OCI-LY1 (cell line): ENCODE results near the gene SEMG1.

Source experiments
- H2AFZ ChIP-seq: fragments of 200-600 bp; sonication (generic), shearing (Covaris generic); 2 replicates; pipeline ENCODE4 v1.6.0; 2014; ENCODE audit warnings: antibody characterized with exemption, mild to moderate bottlenecking, low read length
- H3F3A ChIP-seq: fragments of 200-600 bp; sonication (generic), shearing (Covaris generic); 2 replicates; pipeline ENCODE4 v1.6.0; 2014; ENCODE audit warnings: mild to moderate bottlenecking, antibody characterized with exemption, low read length, moderate library complexity; ENCODE audit not compliant: insufficient read depth
- H3K27ac ChIP-seq: fragments of 200-600 bp; sonication (generic); 2 replicates; pipeline ENCODE4 v1.5.1; 2014; ENCODE audit warnings: low read length, mixed run types, mild to moderate bottlenecking, low read depth; ENCODE audit not compliant: poor library complexity, severe bottlenecking
- H3K27me3 ChIP-seq: fragments of 200-600 bp; sonication (generic); 2 replicates; pipeline ENCODE4 v1.6.0; 2014; ENCODE audit warnings: antibody characterized with exemption, mild to moderate bottlenecking, low read length, moderate library complexity; ENCODE audit not compliant: insufficient read depth
- H3K36me3 ChIP-seq: fragments of 200-600 bp; sonication (generic); 2 replicates; pipeline ENCODE4 v1.6.1; 2014; ENCODE audit warnings: mild to moderate bottlenecking, antibody characterized with exemption, low read length, moderate library complexity, mixed read lengths; ENCODE audit not compliant: insufficient read depth
- H3K4me1 ChIP-seq: fragments of 200-600 bp; sonication (generic); 2 replicates; pipeline ENCODE4 v1.5.1; 2014; ENCODE audit warnings: mild to moderate bottlenecking, low read length, moderate library complexity; ENCODE audit not compliant: insufficient read depth, severe bottlenecking
- H3K4me2 ChIP-seq: fragments of 200-600 bp; sonication (generic), shearing (Covaris generic); 2 replicates; pipeline ENCODE4 v1.6.1; 2014; ENCODE audit warnings: low read length
- H3K4me3 ChIP-seq: fragments of 200-600 bp; sonication (generic); 2 replicates; pipeline ENCODE4 v1.5.1; 2014; ENCODE audit warnings: low read length, low read depth, mild to moderate bottlenecking, mixed read lengths; ENCODE audit not compliant: poor library complexity, severe bottlenecking
- H3K79me2 ChIP-seq: fragments of 200-600 bp; shearing (Covaris generic); 2 replicates; pipeline ENCODE4 v1.6.1; 2016; ENCODE audit warnings: mixed run types, low read length, mixed read lengths; ENCODE audit not compliant: insufficient read depth
- H3K9ac ChIP-seq: fragments of 200-600 bp; sonication (generic), shearing (Covaris generic); 2 replicates; pipeline ENCODE4 v1.6.1; 2014; ENCODE audit warnings: mild to moderate bottlenecking, low read length, mixed read lengths
- H3K9me2 ChIP-seq: fragments of 200-600 bp; sonication (generic), shearing (Covaris generic); 2 replicates; pipeline ENCODE4 v1.6.1; 2014; ENCODE audit warnings: low read depth, mild to moderate bottlenecking, low read length, mixed read lengths
- H3K9me3 ChIP-seq: fragments of 200-600 bp; shearing (Covaris generic); 2 replicates; pipeline ENCODE4 v1.6.1; 2014; ENCODE audit warnings: low read length, mixed read lengths
- H4K20me1 ChIP-seq: fragments of 200-600 bp; sonication (generic), shearing (Covaris generic); 2 replicates; pipeline ENCODE4 v1.6.0; 2016; ENCODE audit warnings: mild to moderate bottlenecking, low read length; ENCODE audit not compliant: insufficient read depth
- CTCF ChIP-seq: fragments of 200-600 bp; sonication (generic), shearing (Covaris generic); IDR thresholded peaks from 2 replicates; pipeline ENCODE4 v1.5.1; 2017; ENCODE audit warnings: mild to moderate bottlenecking, antibody characterized with exemption, low read length, moderate library complexity, mixed read lengths
- EZH2 ChIP-seq: fragments of 200-600 bp; sonication (generic), shearing (Covaris generic); IDR thresholded peaks from 2 replicates; pipeline ENCODE4 v1.8.0; 2017; ENCODE audit warnings: borderline replicate concordance, mixed run types, mild to moderate bottlenecking, antibody characterized with exemption, low read length, moderate library complexity, mixed read lengths

Gene SEMG1

GRCh38 chr20:45164906-45165305, 41.9 kb upstream of the SEMG1 start:
- Histone ChIP-seq H3K27me3 (no peaks in the 10 kb centered on the region), H3K9ac (no peak overlapping the region), H3K4me2 (no peak overlapping the region), H3K36me3 (no peaks in the 10 kb centered on the region), H3K9me3 (no peaks in the 10 kb centered on the region), H3K4me3 (no peak overlapping the region), H3K27ac (no peak overlapping the region), H3K9me2 (no peaks in the 10 kb centered on the region), H3K79me2 (no peaks in the 10 kb centered on the region), H4K20me1 (no peaks in the 10 kb centered on the region), H3K4me1 (no peaks in the 10 kb centered on the region), H2AFZ (no peak overlapping the region), H3F3A (no peaks in the 10 kb centered on the region)
- TF ChIP-seq CTCF, result no peak
- TF ChIP-seq EZH2, result no peak

GRCh38 chr20:45173522-45173921, 33.3 kb upstream of the SEMG1 start:
- no peaks in the 10 kb centered on the region for H3K36me3 ChIP-seq
- no peaks in the 10 kb centered on the region for H3F3A ChIP-seq
- H4K20me1 ChIP-seq, result no peaks in the 10 kb centered on the region
- TF ChIP-seq EZH2, result no peak
- no peak for TF ChIP-seq CTCF
- no peaks in the 10 kb centered on the region for H3K4me1 ChIP-seq
- H3K4me2 ChIP-seq, result no peak overlapping the region
- no peak overlapping the region for H3K27ac ChIP-seq
- H3K9ac ChIP-seq, result no peak overlapping the region
- H3K79me2 ChIP-seq, result no peaks in the 10 kb centered on the region
- H3K27me3 ChIP-seq, result no peaks in the 10 kb centered on the region
- H3K9me3 ChIP-seq, result no peaks in the 10 kb centered on the region
- no peak overlapping the region for H3K4me3 ChIP-seq
- H2AFZ ChIP-seq, result no peak overlapping the region
- H3K9me2 ChIP-seq, result no peaks in the 10 kb centered on the region

- H3F3A ChIP-seq, result no peaks in the 10 kb centered on the region
Measured at GRCh38 chr20:45174434-45175364, 32.1 kb upstream of the SEMG1 start, which contains the start of gene PI3. PI3 (plus strand) TSS chr20:45174902; CDS start chr20:45174923, 21 bp downstream.

More at GRCh38 chr20:45174434-45175364, 32.1 kb upstream of the SEMG1 start, which contains the start of gene PI3:
- Histone ChIP-seq H3K27ac (no peak within 1 kb of the TSS), H3K9ac (no peak within 1 kb of the TSS), H2AFZ (no peak within 1 kb of the TSS), H3K9me2 (no peaks in the 10 kb centered on the region), H3K36me3 (no peaks in the 10 kb centered on the region), H3K4me2 (no peak within 1 kb of the TSS), H4K20me1 (no peaks in the 10 kb centered on the region), H3K9me3 (no peaks in the 10 kb centered on the region), H3K4me3 (no peak within 1 kb of the TSS), H3K4me1 (no peaks in the 10 kb centered on the region), H3K79me2 (no peaks in the 10 kb centered on the region), H3K27me3 (no peaks in the 10 kb centered on the region)
- TF ChIP-seq CTCF (no peak), EZH2 (no peak)
